ENCODE results near the gene ADGRG3. TPM values are rescaled to one million over a fixed set of nuclear protein-coding genes. Genes with fewer than 3 reads are reported as not detected.

The ADGRG3 gene
- total RNA-seq, 1 donor = not detected

GRCh38 chr16:57665541-57665940 is 2.6 kb upstream of the ADGRG3 start:
- DNase-seq (ENCODE audit: low read depth) = no peak
- TF ChIP-seq, protein P1, sequence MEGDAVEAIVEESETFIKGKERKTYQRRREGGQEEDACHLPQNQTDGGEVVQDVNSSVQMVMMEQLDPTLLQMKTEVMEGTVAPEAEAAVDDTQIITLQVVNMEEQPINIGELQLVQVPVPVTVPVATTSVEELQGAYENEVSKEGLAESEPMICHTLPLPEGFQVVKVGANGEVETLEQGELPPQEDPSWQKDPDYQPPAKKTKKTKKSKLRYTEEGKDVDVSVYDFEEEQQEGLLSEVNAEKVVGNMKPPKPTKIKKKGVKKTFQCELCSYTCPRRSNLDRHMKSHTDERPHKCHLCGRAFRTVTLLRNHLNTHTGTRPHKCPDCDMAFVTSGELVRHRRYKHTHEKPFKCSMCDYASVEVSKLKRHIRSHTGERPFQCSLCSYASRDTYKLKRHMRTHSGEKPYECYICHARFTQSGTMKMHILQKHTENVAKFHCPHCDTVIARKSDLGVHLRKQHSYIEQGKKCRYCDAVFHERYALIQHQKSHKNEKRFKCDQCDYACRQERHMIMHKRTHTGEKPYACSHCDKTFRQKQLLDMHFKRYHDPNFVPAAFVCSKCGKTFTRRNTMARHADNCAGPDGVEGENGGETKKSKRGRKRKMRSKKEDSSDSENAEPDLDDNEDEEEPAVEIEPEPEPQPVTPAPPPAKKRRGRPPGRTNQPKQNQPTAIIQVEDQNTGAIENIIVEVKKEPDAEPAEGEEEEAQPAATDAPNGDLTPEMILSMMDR (IDR thresholded peaks at IDR 0.05; ENCODE audit: insufficient read depth, low read depth, low read length) = no peak
- no peak overlapping the region for H3K4me3 ChIP-seq (ENCODE audit: low read depth, low read length)

DNA sequence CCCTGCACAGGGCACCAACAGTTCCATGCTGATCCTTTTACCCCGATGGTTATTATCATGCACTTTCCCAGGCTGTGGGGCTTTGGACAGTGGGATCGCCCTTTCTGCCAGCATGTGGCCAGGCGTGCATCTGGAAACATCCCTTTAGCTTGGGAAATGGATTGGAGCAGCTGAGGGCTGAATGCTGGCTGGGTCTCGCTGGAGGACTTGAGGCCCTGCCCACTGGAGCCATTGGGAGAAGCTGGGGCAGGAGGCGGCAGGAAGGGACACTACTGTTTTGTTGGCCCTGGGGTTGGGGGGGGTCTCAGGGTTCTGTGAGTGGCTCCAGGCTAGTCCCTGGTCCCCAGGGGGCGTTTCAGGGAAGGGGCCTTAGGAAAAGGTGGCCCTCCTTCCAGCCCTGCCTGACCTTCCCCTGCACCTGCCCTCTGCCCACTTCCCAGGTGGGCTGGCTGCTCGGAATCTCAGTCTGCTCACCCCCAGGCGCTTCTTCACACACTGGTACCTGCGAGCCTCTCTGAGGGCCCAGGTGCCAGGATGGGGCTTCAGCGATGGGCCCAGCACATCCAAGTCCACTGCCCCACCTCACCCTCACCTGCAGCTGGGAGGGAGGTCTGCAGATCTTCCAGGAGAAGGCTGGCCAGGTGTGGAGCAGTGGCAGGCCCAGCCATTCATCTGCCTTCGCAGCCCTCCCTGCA is 1.6 kb upstream of the ADGRG3 start:
- H3K4me3 ChIP-seq (ENCODE audit: low read depth, low read length) = no peak overlapping the region
- TF ChIP-seq, protein P1 (IDR thresholded peaks at IDR 0.05; ENCODE audit: insufficient read depth, low read depth, low read length) = no peak
- no peak for DNase-seq (ENCODE audit: low read depth)

DNA sequence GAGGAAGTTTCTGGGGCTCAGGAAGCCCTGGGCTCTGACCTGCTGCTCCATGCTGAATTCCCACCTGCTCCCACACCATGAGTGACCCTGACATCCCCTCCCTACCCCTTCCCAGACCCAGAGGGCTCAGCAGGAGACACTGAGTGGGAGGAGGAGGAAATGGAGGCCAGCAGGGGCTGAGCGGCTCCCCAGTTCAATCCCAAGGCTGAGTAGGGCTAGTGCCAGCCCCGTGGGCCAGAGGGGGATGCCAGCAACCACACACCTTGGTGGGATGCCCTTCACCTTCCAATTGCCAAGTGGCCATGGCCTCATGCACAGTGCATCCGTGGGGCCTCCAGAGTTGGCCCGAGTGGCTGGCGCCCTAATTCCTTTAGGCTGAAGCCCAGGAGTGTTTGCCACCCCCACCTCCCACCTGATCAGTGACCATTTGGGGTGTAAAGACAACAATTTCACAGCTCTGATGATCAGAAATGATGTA is 1.0 kb upstream of the ADGRG3 start:
- H3K4me3 ChIP-seq (ENCODE audit: low read depth, low read length) = no peak overlapping the region
- no peak for DNase-seq (ENCODE audit: low read depth)
- TF ChIP-seq, protein P1 (IDR thresholded peaks at IDR 0.05; ENCODE audit: insufficient read depth, low read depth, low read length) = no peak

DNA sequence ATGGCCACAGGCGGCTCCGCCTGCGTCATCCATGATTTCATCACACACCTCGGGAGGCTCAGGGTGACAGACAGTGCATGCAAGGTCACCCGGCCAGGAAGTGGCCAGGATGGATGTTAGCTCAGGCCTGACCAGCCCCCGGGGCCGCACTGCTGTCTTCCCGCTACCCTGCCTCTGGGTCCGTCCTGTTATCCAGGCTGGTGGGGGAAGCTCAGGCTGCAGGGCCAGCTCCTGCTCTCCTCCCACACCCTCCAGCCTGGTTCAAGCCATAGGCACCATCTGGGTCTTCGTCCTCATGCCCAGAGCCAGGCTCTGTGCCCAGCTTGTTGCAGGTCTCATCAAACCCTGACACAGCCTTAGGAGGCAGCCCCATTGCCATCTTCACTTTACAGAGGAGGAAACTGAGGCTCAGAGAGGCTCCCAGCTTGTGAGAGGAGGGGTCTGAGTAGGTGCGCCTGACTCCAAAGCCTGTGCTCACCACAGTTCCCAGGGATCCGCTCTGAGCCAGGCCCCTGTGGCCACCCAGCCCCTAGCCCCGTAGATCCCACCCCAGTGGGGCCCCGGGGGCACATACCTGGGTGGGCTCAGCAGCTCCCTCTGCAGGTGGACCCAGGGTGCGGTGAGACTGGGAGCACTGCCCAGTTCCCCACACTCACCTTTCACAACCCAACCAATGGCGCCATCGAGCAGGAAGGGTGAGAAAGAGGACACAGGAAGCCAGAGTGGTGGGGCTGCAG is 412 bp upstream of the ADGRG3 start:
- TF ChIP-seq, protein P1 (IDR thresholded peaks at IDR 0.05; ENCODE audit: insufficient read depth, low read depth, low read length) = peak; percentile 14
- DNase-seq (ENCODE audit: low read depth) = peak; percentile 41
- H3K4me3 ChIP-seq (ENCODE audit: low read depth, low read length) = no peak overlapping the region

GRCh38 chr16:57668630-57669475 is 747 bp downstream of the ADGRG3 start:
- no peak for DNase-seq (ENCODE audit: low read depth)
- TF ChIP-seq, protein P1 (IDR thresholded peaks at IDR 0.05; ENCODE audit: insufficient read depth, low read depth, low read length) = no peak
- H3K4me3 ChIP-seq (ENCODE audit: low read depth, low read length) = no peak overlapping the region

- no peak overlapping the region for H3K4me3 ChIP-seq (ENCODE audit: low read depth, low read length)
- no peak for DNase-seq (ENCODE audit: low read depth)
- TF ChIP-seq, protein P1 (IDR thresholded peaks at IDR 0.05; ENCODE audit: insufficient read depth, low read depth, low read length) = no peak
Observed at GRCh38 chr16:57669476-57670162, 1.5 kb downstream of the ADGRG3 start.

Data from fibroblast of villous mesenchyme (primary cell).